CD1c-positive myeloid dendritic cell (primary cell): ENCODE measurements around the gene CYTH3.
"Not testable (repeated sequence)": the region's sequence is repeated elsewhere in the genome, so short reads cannot be mapped to it uniquely, and the experiment has no call there.

Source experiments
- DNase-seq: peaks from one replicate; pipeline ENCODE4 v3.0.0-alpha.2; 2016; ENCODE audit errors: extremely low spot score

The CYTH3 gene

GRCh38 chr7:6283391-6284054, 11.1 kb upstream of the CYTH3 start:
- DNase-seq, result not testable (repeated sequence)

- DNase-seq, result no peak
Observed at GRCh38 chr7:6279937-6280336, 7.5 kb upstream of the CYTH3 start.

- no peak for DNase-seq
Observed at GRCh38 chr7:6279341-6279740, 6.9 kb upstream of the CYTH3 start.

GRCh38 chr7:6278749-6279310, 6.4 kb upstream of the CYTH3 start:
- no peak for DNase-seq

GRCh38 chr7:6277476-6277875, 5.1 kb upstream of the CYTH3 start:
- no peak for DNase-seq

GRCh38 chr7:6276911-6277408, 4.5 kb upstream of the CYTH3 start:
- no peak for DNase-seq

- DNase-seq, result no peak
Observed at GRCh38 chr7:6274743-6275142, 2.3 kb upstream of the CYTH3 start.

GRCh38 chr7:6273917-6274630, 1.6 kb upstream of the CYTH3 start:
- no peak for DNase-seq

- DNase-seq, result no peak
Observed at GRCh38 chr7:6273380-6273837, 985 bp upstream of the CYTH3 start.

GRCh38 chr7:6271694-6272440, 557 bp downstream of the CYTH3 start:
- DNase-seq, result peak; percentile 26

- DNase-seq, result peak; percentile 54
Observed at GRCh38 chr7:6271060-6271658, 1.3 kb downstream of the CYTH3 start.

GRCh38 chr7:6269527-6269926, 2.9 kb downstream of the CYTH3 start:
- no peak for DNase-seq

- DNase-seq, result no peak
Observed at GRCh38 chr7:6268907-6269306, 3.5 kb downstream of the CYTH3 start.

- no peak for DNase-seq
Observed at GRCh38 chr7:6268023-6268900, 4.2 kb downstream of the CYTH3 start.

GRCh38 chr7:6266699-6267098, 5.7 kb downstream of the CYTH3 start:
- DNase-seq, result no peak

GRCh38 chr7:6262221-6262620, 10.2 kb downstream of the CYTH3 start:
- DNase-seq, result no peak

- DNase-seq, result no peak
Observed at GRCh38 chr7:6261699-6262098, 10.7 kb downstream of the CYTH3 start.

GRCh38 chr7:6260291-6261187, 11.9 kb downstream of the CYTH3 start:
- DNase-seq, result no peak

GRCh38 chr7:6259257-6259656, 13.2 kb downstream of the CYTH3 start:
- DNase-seq, result no peak
